Measurements from ENCODE around the gene TTPAL. TPM values are rescaled to one million over a fixed set of nuclear protein-coding genes. Genes with fewer than 3 reads are reported as not detected.

Gene TTPAL
- total RNA-seq, 1 donor from 2014 or later: 22.6 TPM

GRCh38 chr20:44467289-44467883 is 8.3 kb upstream of the TTPAL start:
- intact Hi-C loops (cut with micrococcal nuclease): no loop called here

- intact Hi-C loops (cut with micrococcal nuclease): no loop called here
Measured at GRCh38 chr20:44468044-44468782, 7.5 kb upstream of the TTPAL start.

- intact Hi-C loops (cut with micrococcal nuclease): loop anchor here (10.0 kb wide), 1 partner anchor 156 kb away; the partner anchor contains the start of gene FITM2
Measured at GRCh38 chr20:44470327-44470726, 5.3 kb upstream of the TTPAL start.

GRCh38 chr20:44471481-44471882 is 4.2 kb upstream of the TTPAL start:
- intact Hi-C loops (cut with micrococcal nuclease): loop anchor here (10.0 kb wide), 1 partner anchor 157 kb away; the partner anchor contains the start of gene FITM2

GRCh38 chr20:44472283-44472682 is 3.4 kb upstream of the TTPAL start:
- intact Hi-C loops (cut with micrococcal nuclease): loop anchor here (10.0 kb wide), 1 partner anchor 157 kb away; the partner anchor contains the start of gene FITM2

GRCh38 chr20:44475372-44475693 is 341 bp upstream of the TTPAL start:
- intact Hi-C loops (cut with micrococcal nuclease): loop anchor here (2.0 to 10.0 kb wide), 3 partner anchors 47 to 263 kb away; partner anchors contain the start of genes FITM2, OSER1 and SERINC3

- intact Hi-C loops (cut with micrococcal nuclease): loop anchor here (5.0 to 10.0 kb wide), 2 partner anchors 162 to 265 kb away; partner anchors contain the start of genes FITM2 and OSER1
Measured at GRCh38 chr20:44477151-44477550, 1.5 kb downstream of the TTPAL start.

GRCh38 chr20:44478206-44478605 is 2.5 kb downstream of the TTPAL start:
- intact Hi-C loops (cut with micrococcal nuclease): loop anchor here (5.0 to 10.0 kb wide), 2 partner anchors 163 to 266 kb away; partner anchors contain the start of genes FITM2 and OSER1

- intact Hi-C loops (cut with micrococcal nuclease): loop anchor here (5.0 to 10.0 kb wide), 2 partner anchors 165 to 267 kb away; partner anchors contain the start of genes FITM2 and OSER1
Measured at GRCh38 chr20:44479643-44480042, 4.0 kb downstream of the TTPAL start.

- intact Hi-C loops (cut with micrococcal nuclease): no loop called here
Measured at GRCh38 chr20:44480097-44480496, 4.4 kb downstream of the TTPAL start.

- intact Hi-C loops (cut with micrococcal nuclease): no loop called here
Measured at GRCh38 chr20:44481719-44482416, 6.2 kb downstream of the TTPAL start.

GRCh38 chr20:44483112-44483511 is 7.4 kb downstream of the TTPAL start:
- intact Hi-C loops (cut with micrococcal nuclease): no loop called here

- intact Hi-C loops (cut with micrococcal nuclease): no loop called here
Measured at GRCh38 chr20:44485078-44485829, 9.6 kb downstream of the TTPAL start.

- intact Hi-C loops (cut with micrococcal nuclease): no loop called here
Measured at GRCh38 chr20:44485830-44486198, 10.1 kb downstream of the TTPAL start.

GRCh38 chr20:44488551-44488950 is 12.9 kb downstream of the TTPAL start:
- intact Hi-C loops (cut with micrococcal nuclease): no loop called here

- intact Hi-C loops (cut with micrococcal nuclease): no loop called here
Measured at GRCh38 chr20:44489223-44489622, 13.5 kb downstream of the TTPAL start.

GRCh38 chr20:44489931-44490330 is 14.3 kb downstream of the TTPAL start:
- intact Hi-C loops (cut with micrococcal nuclease): no loop called here

GRCh38 chr20:44491635-44492395 is 16.1 kb downstream of the TTPAL start:
- intact Hi-C loops (cut with micrococcal nuclease): no loop called here

- intact Hi-C loops (cut with micrococcal nuclease): no loop called here
Measured at GRCh38 chr20:44494266-44494665, 18.6 kb downstream of the TTPAL start.

- intact Hi-C loops (cut with micrococcal nuclease): no loop called here
Measured at GRCh38 chr20:44494681-44495080, 19.0 kb downstream of the TTPAL start.
